Measurements from ENCODE around the gene PTOV1. TPM values are rescaled to one million over a fixed set of nuclear protein-coding genes. Genes with fewer than 3 reads are reported as not detected.
A peak's percentile ranks its signal among the peaks of the same experiment; 100 is the strongest.

Gene PTOV1
- total RNA-seq, 6 experiments from 2014 or later, result 157 to 176 (median 162) TPM

DNA sequence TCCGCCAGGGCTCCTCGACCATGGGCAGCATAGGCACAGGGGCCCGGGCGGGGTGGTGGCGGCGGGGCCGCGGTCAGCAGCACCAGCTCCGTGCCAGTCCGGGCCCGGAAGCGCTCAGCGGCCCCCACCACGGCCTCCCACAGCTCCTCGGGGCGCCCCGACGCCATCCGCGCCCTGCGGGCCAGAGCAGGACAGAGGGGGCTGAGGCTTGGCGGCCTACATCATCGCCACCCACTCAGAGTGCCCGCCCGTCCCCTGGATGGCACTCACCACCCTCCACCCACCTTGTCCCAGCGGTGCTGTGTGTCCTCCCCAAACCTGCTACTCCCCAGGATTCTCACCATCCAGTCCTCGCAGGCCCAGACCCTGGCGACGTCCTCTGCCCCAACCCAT lies 22.2 kb downstream of the PTOV1 start:
- Mint-ChIP-seq H3K27me3 (ENCODE audit: insufficient read depth) (no peaks in the 10 kb centered on the region; the same call in none of the 2 replicates), H3K36me3 (ENCODE audit: low read depth) (peaks cover 6% of the 10 kb centered on the region), H3K9me3 (no peaks in the 10 kb centered on the region), H3K4me1 (ENCODE audit: low read depth) (peaks cover 27% of the 10 kb centered on the region), H3K4me3 (no peak overlapping the region), H3K27ac (no peak overlapping the region)
- no peak for TF ChIP-seq CTCF (IDR thresholded peaks at IDR 0.05)
- no peak for DNase-seq

- no peaks in the 10 kb centered on the region for H3K9me3 Mint-ChIP-seq
- no peak overlapping the region for H3K4me3 Mint-ChIP-seq
- H3K27ac Mint-ChIP-seq, result peak overlapping the region; percentile 29; the same call in 1 of the 2 replicates
- H3K4me1 Mint-ChIP-seq (ENCODE audit: low read depth), result peaks cover 35% of the 10 kb centered on the region
- DNase-seq, result no peak
- H3K27me3 Mint-ChIP-seq (ENCODE audit: insufficient read depth), result no peaks in the 10 kb centered on the region; the same call in none of the 2 replicates
- H3K36me3 Mint-ChIP-seq (ENCODE audit: low read depth), result peaks cover 6% of the 10 kb centered on the region
- TF ChIP-seq CTCF (IDR thresholded peaks at IDR 0.05), result no peak
These were observed 22.9 kb downstream of the PTOV1 start for GRCh38 chr19:49873834-49874233.

DNA sequence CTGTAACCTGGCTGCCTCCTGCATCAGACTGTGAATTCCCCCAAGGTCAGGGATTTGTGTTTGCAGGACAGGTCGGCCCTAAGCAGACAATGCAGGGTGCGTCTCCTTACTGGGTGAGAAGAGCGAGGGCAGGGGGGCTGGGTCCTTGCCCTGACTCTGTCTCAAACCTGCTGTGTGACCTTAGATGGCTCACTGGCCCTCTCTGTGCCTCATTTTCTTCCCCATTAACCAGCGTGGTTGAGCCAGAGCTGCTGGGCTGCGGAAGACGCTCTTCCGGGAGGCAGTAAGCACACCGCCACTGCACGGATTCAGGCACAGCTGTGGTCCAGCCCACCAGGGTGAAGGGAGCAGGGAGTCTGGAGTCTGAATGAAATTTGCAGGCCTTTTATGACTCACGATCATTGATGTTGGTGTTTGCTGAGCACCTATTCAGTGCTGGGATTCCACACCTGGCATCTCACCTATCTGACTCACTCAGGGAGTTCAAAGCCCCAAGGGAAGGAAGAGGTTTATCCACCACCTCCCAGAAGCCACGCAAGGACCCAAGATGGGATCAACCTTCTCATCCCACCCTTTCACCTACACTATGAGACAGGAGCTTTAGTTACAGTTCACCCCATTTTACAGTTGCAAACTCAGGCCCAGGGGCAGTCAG lies 23.7 kb downstream of the PTOV1 start:
- DNase-seq, result no peak
- Mint-ChIP-seq H3K27ac (no peak overlapping the region; the same call in none of the 2 replicates), H3K9me3 (no peaks in the 10 kb centered on the region), H3K4me1 (ENCODE audit: low read depth) (peaks cover 39% of the 10 kb centered on the region), H3K36me3 (ENCODE audit: low read depth) (peaks cover 6% of the 10 kb centered on the region), H3K27me3 (ENCODE audit: insufficient read depth) (no peaks in the 10 kb centered on the region; the same call in none of the 2 replicates), H3K4me3 (no peak overlapping the region; the same call in 1 of the 2 replicates)
- TF ChIP-seq CTCF (IDR thresholded peaks at IDR 0.05), result no peak

DNA sequence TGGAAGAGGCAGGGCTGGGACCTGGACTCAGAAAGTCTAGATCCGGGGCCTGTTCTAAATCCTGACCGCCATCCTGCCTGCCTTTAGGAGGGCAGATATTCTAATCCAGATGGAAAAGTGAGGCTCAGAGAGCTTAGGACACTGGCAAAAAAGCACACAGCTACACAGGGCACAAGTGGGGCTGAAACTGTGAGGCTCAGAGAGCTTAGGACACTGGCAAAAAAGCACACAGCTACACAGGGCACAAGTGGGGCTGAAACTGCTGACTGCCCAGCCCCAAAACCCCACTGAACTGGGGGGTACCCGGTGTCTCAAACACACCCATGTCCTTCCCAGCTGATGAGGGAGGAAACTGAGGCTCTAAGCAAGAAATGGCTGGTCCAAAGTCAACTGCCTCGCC lies 24.2 kb downstream of the PTOV1 start:
- Mint-ChIP-seq H3K9me3 (no peaks in the 10 kb centered on the region), H3K4me1 (ENCODE audit: low read depth) (peaks cover 36% of the 10 kb centered on the region), H3K27me3 (ENCODE audit: insufficient read depth) (no peaks in the 10 kb centered on the region; the same call in none of the 2 replicates), H3K36me3 (ENCODE audit: low read depth) (peaks cover 6% of the 10 kb centered on the region), H3K4me3 (no peak overlapping the region), H3K27ac (no peak overlapping the region; the same call in 1 of the 2 replicates)
- no peak for DNase-seq
- no peak for TF ChIP-seq CTCF (IDR thresholded peaks at IDR 0.05)

GRCh38 chr19:49875857-49876421 lies 25.0 kb downstream of the PTOV1 start:
- Mint-ChIP-seq H3K27ac (no peak overlapping the region), H3K9me3 (no peaks in the 10 kb centered on the region), H3K4me1 (ENCODE audit: low read depth) (peaks cover 31% of the 10 kb centered on the region), H3K27me3 (ENCODE audit: insufficient read depth) (no peaks in the 10 kb centered on the region; the same call in none of the 2 replicates), H3K36me3 (ENCODE audit: low read depth) (peaks cover 6% of the 10 kb centered on the region), H3K4me3 (no peak overlapping the region)
- no peak for TF ChIP-seq CTCF (IDR thresholded peaks at IDR 0.05)
- no peak for DNase-seq
